DOHH2 (cell line): ENCODE results near the gene RAB3C.

Experiments used
- H3F3A ChIP-seq: fragments of 200-600 bp; sonication (generic), shearing (Covaris generic); 2 replicates; pipeline ENCODE4 v1.6.0; 2016; ENCODE audit warnings: antibody characterized with exemption, mild to moderate bottlenecking; ENCODE audit not compliant: control insufficient read depth, insufficient read depth
- H3K27ac ChIP-seq: fragments of 200-600 bp; sonication (generic); 2 replicates; pipeline ENCODE4 v1.5.1; 2014; ENCODE audit warnings: low read depth, mild to moderate bottlenecking, low read length, moderate library complexity
- H3K27me3 ChIP-seq: fragments of 200-600 bp; sonication (generic); 2 replicates; pipeline ENCODE4 v1.6.1; 2014; ENCODE audit warnings: mild to moderate bottlenecking, low read length, mixed read lengths; ENCODE audit not compliant: control insufficient read depth
- H3K36me3 ChIP-seq: fragments of 200-600 bp; sonication (generic); 2 replicates; pipeline ENCODE4 v1.6.1; 2014; ENCODE audit warnings: mild to moderate bottlenecking, low read length, moderate library complexity, mixed read lengths; ENCODE audit not compliant: control insufficient read depth
- H3K4me1 ChIP-seq: fragments of 200-600 bp; sonication (generic); 2 replicates; pipeline ENCODE4 v1.6.1; 2014; ENCODE audit warnings: mild to moderate bottlenecking, low read length, mixed read lengths; ENCODE audit not compliant: control insufficient read depth
- H3K4me2 ChIP-seq: fragments of 200-600 bp; sonication (generic); 2 replicates; pipeline ENCODE4 v1.6.0; 2014; ENCODE audit warnings: mild to moderate bottlenecking, low read length, moderate library complexity
- H3K4me3 ChIP-seq: fragments of 200-600 bp; sonication (generic); 2 replicates; pipeline ENCODE4 v1.5.1; 2014; ENCODE audit warnings: mild to moderate bottlenecking, low read length, mixed read lengths
- H3K79me2 ChIP-seq: fragments of 200-600 bp; sonication (generic); 2 replicates; pipeline ENCODE4 v1.6.1; 2014; ENCODE audit warnings: mild to moderate bottlenecking, low read length, mixed read lengths; ENCODE audit not compliant: control insufficient read depth
- H3K9me2 ChIP-seq: fragments of 200-600 bp; sonication (generic); replicated peaks from 2 replicates; pipeline ENCODE4 v1.6.1; 2014; ENCODE audit warnings: mild to moderate bottlenecking, low read length, mixed read lengths; ENCODE audit not compliant: control insufficient read depth
- H3K9me3 ChIP-seq: fragments of 200-600 bp; sonication (generic); 2 replicates; pipeline ENCODE4 v1.6.1; 2014; ENCODE audit warnings: antibody characterized with exemption, low read length, mixed read lengths; ENCODE audit not compliant: control insufficient read depth, insufficient read depth
- H4K20me1 ChIP-seq: fragments of 200-600 bp; sonication (generic); 2 replicates; pipeline ENCODE4 v1.6.0; 2014; ENCODE audit warnings: low read depth, mild to moderate bottlenecking, antibody characterized with exemption, low read length, moderate library complexity; ENCODE audit not compliant: control insufficient read depth, insufficient read depth
- CTCF ChIP-seq: fragments of 200-600 bp; sonication (generic); IDR thresholded peaks from one replicate; pipeline ENCODE4 v1.5.1; 2014; ENCODE audit warnings: antibody characterized with exemption, mild to moderate bottlenecking, low read depth, low read length; ENCODE audit not compliant: poor library complexity, severe bottlenecking
- EZH2phosphoT487 ChIP-seq: fragments of 200-600 bp; sonication (generic); IDR thresholded peaks from 2 replicates; pipeline ENCODE4 v1.6.1; 2017; ENCODE audit warnings: borderline replicate concordance, mild to moderate bottlenecking, antibody characterized with exemption, low read length, moderate library complexity, mixed read lengths

RAB3C gene

GRCh38 chr5:58544195-58544594, 38.7 kb upstream of the RAB3C start:
- Histone ChIP-seq H3K4me1 (peaks cover 27% of the 10 kb centered on the region), H3K4me2 (peak overlapping the region; percentile 51), H3K9me3 (no peaks in the 10 kb centered on the region), H3K79me2 (no peaks in the 10 kb centered on the region), H3K9me2 (no peaks in the 10 kb centered on the region), H3K4me3 (peak overlapping the region; percentile 24), H3F3A (peaks cover 5% of the 10 kb centered on the region; the same call in 1 of the 2 replicates), H4K20me1 (no peaks in the 10 kb centered on the region), H3K27me3 (no peaks in the 10 kb centered on the region), H3K36me3 (no peaks in the 10 kb centered on the region), H3K27ac (no peak overlapping the region)
- no peak for TF ChIP-seq EZH2phosphoT487
- TF ChIP-seq CTCF, result no peak

GRCh38 chr5:58544926-58545325, 37.9 kb upstream of the RAB3C start:
- TF ChIP-seq EZH2phosphoT487 (no peak), CTCF (no peak)
- Histone ChIP-seq H3F3A (peaks cover 5% of the 10 kb centered on the region; the same call in 1 of the 2 replicates), H3K27ac (no peak overlapping the region), H3K4me3 (no peak overlapping the region), H3K4me2 (peak overlapping the region; percentile 51; the same call in 1 of the 2 replicates), H3K4me1 (peaks cover 27% of the 10 kb centered on the region), H3K36me3 (no peaks in the 10 kb centered on the region), H3K79me2 (no peaks in the 10 kb centered on the region), H3K9me3 (no peaks in the 10 kb centered on the region), H3K27me3 (no peaks in the 10 kb centered on the region), H3K9me2 (no peaks in the 10 kb centered on the region), H4K20me1 (no peaks in the 10 kb centered on the region)

GRCh38 chr5:58545912-58546311, 37.0 kb upstream of the RAB3C start:
- no peak overlapping the region for H3K4me2 ChIP-seq
- H3K79me2 ChIP-seq, result no peaks in the 10 kb centered on the region

More at GRCh38 chr5:58545912-58546311, 37.0 kb upstream of the RAB3C start:
- no peak overlapping the region for H3K27ac ChIP-seq
- peaks cover 27% of the 10 kb centered on the region for H3K4me1 ChIP-seq
- H3K36me3 ChIP-seq, result no peaks in the 10 kb centered on the region
- H3K27me3 ChIP-seq, result no peaks in the 10 kb centered on the region
- H3K9me3 ChIP-seq, result no peaks in the 10 kb centered on the region
- no peaks in the 10 kb centered on the region for H4K20me1 ChIP-seq
- no peak for TF ChIP-seq CTCF
- no peak for TF ChIP-seq EZH2phosphoT487
- peaks cover 5% of the 10 kb centered on the region; the same call in 1 of the 2 replicates for H3F3A ChIP-seq
- H3K9me2 ChIP-seq, result no peaks in the 10 kb centered on the region
- no peak overlapping the region for H3K4me3 ChIP-seq
